ENCODE measurements around the gene HNRNPR. TPM values are rescaled to one million over a fixed set of nuclear protein-coding genes. Genes with fewer than 3 reads are reported as not detected.

Gene HNRNPR
- total RNA-seq, result 10 to 100 TPM; 27.6 to 57.8 (median 46.7) TPM
- 10 to 100 TPM; 30.8 to 46.7 TPM for polyA plus RNA-seq

- H3K27ac ChIP-seq, result peak within 1 kb of the TSS; percentile 88 to 97 (median 93)
- H3K4me3 ChIP-seq, result peak within 1 kb of the TSS; percentile 72 to 92 (median 86)
- H3K9me3 ChIP-seq, result no peaks in the 10 kb centered on the region
- H3K36me3 ChIP-seq, result no peaks in the 10 kb centered on the region
- peaks cover 14 to 24% (median 23%) of the 10 kb centered on the region in 3 donors for H3K4me1 ChIP-seq
- TF ChIP-seq CTCF (IDR thresholded peaks at IDR 0.05), result no peak
- H3K27me3 ChIP-seq, result no peaks in the 10 kb centered on the region
- peak; percentile 92 to 97 (median 92) for ATAC-seq
- peak; percentile 98 to 100 (median 100) for DNase-seq
- FAIRE-seq, result peak; percentile 66
- WGBS, 2 donors, result 0 to 1% methylated on average over 67 to 87 of the region's 87 CpGs
- intact Hi-C loops (cut with DNase I), result no loop called here
Observed at GRCh38 chr1:23344111-23344986, at the start of gene HNRNPR. Gene HNRNPR (minus strand): TSS chr1:23344284. CDS start chr1:23341008, 3,276 bp downstream.

- peak in 3 of 6 donors; percentile 38 to 67 (median 46) for DNase-seq
- Histone ChIP-seq H3K36me3 (peaks cover 0 to 39% (median 10%) of the 10 kb centered on the region in 3 donors), H3K4me3 (no peak overlapping the region), H3K9me3 (no peaks in the 10 kb centered on the region), H3K27me3 (no peaks in the 10 kb centered on the region), H3K4me1 (peaks cover 6 to 19% (median 14%) of the 10 kb centered on the region in 3 donors), H3K27ac (peak overlapping the region; percentile 4 to 73 (median 46))
- FAIRE-seq, result no peak
- TF ChIP-seq CTCF (IDR thresholded peaks at IDR 0.05), result no peak
- ATAC-seq, result peak in 3 of 4 donors; percentile 29 to 41 (median 37)
- WGBS, 2 donors, result 88 to 96% methylated on average over 15 of the region's 15 CpGs
- intact Hi-C loops (cut with DNase I), result no loop called here
Observed at GRCh38 chr1:23393706-23394105, 49.6 kb upstream of the HNRNPR start.

GRCh38 chr1:23392125-23392855 is 48.2 kb upstream of the HNRNPR start:
- no peak overlapping the region for H3K27ac ChIP-seq
- FAIRE-seq (no peak), DNase-seq (no peak), ATAC-seq (peak in 1 of 4 donors; percentile 23)
- H3K4me1 ChIP-seq, result peaks cover 6 to 19% (median 14%) of the 10 kb centered on the region in 3 donors
- no peak for TF ChIP-seq CTCF (IDR thresholded peaks at IDR 0.05)
- H3K9me3 ChIP-seq, result no peaks in the 10 kb centered on the region
- no peak overlapping the region for H3K4me3 ChIP-seq
- intact Hi-C loops (cut with DNase I), result no loop called here
- 81 to 84% methylated on average over 2 of the region's 2 CpGs for WGBS, 2 donors
- H3K36me3 ChIP-seq, result peaks cover 0 to 27% (median 4%) of the 10 kb centered on the region in 3 donors
- no peaks in the 10 kb centered on the region for H3K27me3 ChIP-seq

- FAIRE-seq, result no peak
- no peak for DNase-seq
- Histone ChIP-seq H3K4me3 (no peak overlapping the region), H3K27me3 (no peaks in the 10 kb centered on the region), H3K27ac (no peak overlapping the region), H3K9me3 (no peaks in the 10 kb centered on the region), H3K4me1 (peaks cover 3 to 12% (median 9%) of the 10 kb centered on the region in 3 donors), H3K36me3 (peaks cover 0 to 27% (median 4%) of the 10 kb centered on the region in 3 donors)
- no peak for TF ChIP-seq CTCF (IDR thresholded peaks at IDR 0.05)
- intact Hi-C loops (cut with DNase I), result no loop called here
- 67 to 77% methylated on average over 9 of the region's 9 CpGs for WGBS, 2 donors
- ATAC-seq, result no peak
Observed at GRCh38 chr1:23389837-23390321, 45.8 kb upstream of the HNRNPR start.
